NCI-H748 (cell line): Measurements from ENCODE around the gene CD2.

Experiments
- DNase-seq: peaks from one replicate; lab custom pipeline; 2025; ENCODE audit not compliant: unreplicated experiment; lab: John Stamatoyannopoulos, UW

Gene CD2

GRCh38 chr1:116726872-116727820 is 27.1 kb upstream of the CD2 start:
- DNase-seq: peak; percentile 17

GRCh38 chr1:116731439-116731838 is 22.8 kb upstream of the CD2 start:
- no peak for DNase-seq

GRCh38 chr1:116732726-116733125 is 21.5 kb upstream of the CD2 start:
- DNase-seq: no peak

GRCh38 chr1:116733476-116734365 is 20.5 kb upstream of the CD2 start:
- DNase-seq: no peak

GRCh38 chr1:116735246-116735645 is 19.0 kb upstream of the CD2 start:
- no peak for DNase-seq

- DNase-seq: peak; percentile 62
Measured at GRCh38 chr1:116737020-116737854, 17.0 kb upstream of the CD2 start.

- no peak for DNase-seq
Measured at GRCh38 chr1:116737855-116738321, 16.3 kb upstream of the CD2 start.

GRCh38 chr1:116738673-116739370 is 15.4 kb upstream of the CD2 start:
- DNase-seq: no peak

- no peak for DNase-seq
Measured at GRCh38 chr1:116739371-116740012, 14.7 kb upstream of the CD2 start.

GRCh38 chr1:116740296-116740695 is 13.9 kb upstream of the CD2 start:
- DNase-seq: no peak

- DNase-seq: no peak
Measured at GRCh38 chr1:116740746-116741145, 13.5 kb upstream of the CD2 start.

- no peak for DNase-seq
Measured at GRCh38 chr1:116741836-116742565, 12.2 kb upstream of the CD2 start.

- peak; percentile 7 for DNase-seq
Measured at GRCh38 chr1:116743535-116743934, 10.7 kb upstream of the CD2 start.

GRCh38 chr1:116748272-116748671 is 6.0 kb upstream of the CD2 start:
- DNase-seq: no peak

GRCh38 chr1:116751146-116751545 is 3.1 kb upstream of the CD2 start:
- no peak for DNase-seq

GRCh38 chr1:116751621-116752020 is 2.6 kb upstream of the CD2 start:
- no peak for DNase-seq

GRCh38 chr1:116753312-116753711 is 918 bp upstream of the CD2 start:
- DNase-seq: no peak

- no peak for DNase-seq
Measured at GRCh38 chr1:116755066-116755465, 836 bp downstream of the CD2 start.

GRCh38 chr1:116755681-116756080 is 1.5 kb downstream of the CD2 start:
- DNase-seq: no peak
